Stomach (tissue), 4 donors: ENCODE measurements around the gene PHACTR3.

Experiments used
- CTCF ChIP-seq, 7 experiments: fragments of 450-650 bp in 4 of 7; fragments of 200-600 bp in 3 of 7; sonication (generic) in 3 of 7; IDR thresholded peaks; one replicate each; pipeline ENCODE4 v1.5.1; 2016 to 2019; ENCODE audit warnings: antibody characterized with exemption in 7 of 7, control low read depth in 2 of 7, mild to moderate bottlenecking in 1 of 7
- POLR2AphosphoS5 ChIP-seq, 3 donors: sonication (generic); formaldehyde crosslinking; IDR thresholded peaks; one replicate each; pipeline ENCODE4 v1.6.1; 2016; ENCODE audit warnings: antibody characterized with exemption in 3 of 3

GRCh38 chr20:59750209-59750840 lies 146.0 kb downstream of the PHACTR3 start:
- TF ChIP-seq CTCF (IDR thresholded peaks at IDR 0.05) = no peak
- no peak for TF ChIP-seq POLR2AphosphoS5 (IDR thresholded peaks at IDR 0.05)
